HG03460 (cell line): Measurements from ENCODE around the gene C11orf16.
"Not testable (repeated sequence)": the region's sequence is repeated elsewhere in the genome, so short reads cannot be mapped to it uniquely, and the experiment has no call there.

ENCODE experiments used
- ATAC-seq: cut with Tn5 transposase; IDR thresholded peaks from one replicate; pipeline ENCODE4 v1.9.1; 2021; ENCODE audit not compliant: unreplicated experiment

The C11orf16 gene

GRCh38 chr11:8937159-8937558, 4.4 kb upstream of the C11orf16 start:
- no peak for ATAC-seq

- not testable (repeated sequence) for ATAC-seq
Measured at GRCh38 chr11:8935789-8936188, 3.0 kb upstream of the C11orf16 start.

DNA sequence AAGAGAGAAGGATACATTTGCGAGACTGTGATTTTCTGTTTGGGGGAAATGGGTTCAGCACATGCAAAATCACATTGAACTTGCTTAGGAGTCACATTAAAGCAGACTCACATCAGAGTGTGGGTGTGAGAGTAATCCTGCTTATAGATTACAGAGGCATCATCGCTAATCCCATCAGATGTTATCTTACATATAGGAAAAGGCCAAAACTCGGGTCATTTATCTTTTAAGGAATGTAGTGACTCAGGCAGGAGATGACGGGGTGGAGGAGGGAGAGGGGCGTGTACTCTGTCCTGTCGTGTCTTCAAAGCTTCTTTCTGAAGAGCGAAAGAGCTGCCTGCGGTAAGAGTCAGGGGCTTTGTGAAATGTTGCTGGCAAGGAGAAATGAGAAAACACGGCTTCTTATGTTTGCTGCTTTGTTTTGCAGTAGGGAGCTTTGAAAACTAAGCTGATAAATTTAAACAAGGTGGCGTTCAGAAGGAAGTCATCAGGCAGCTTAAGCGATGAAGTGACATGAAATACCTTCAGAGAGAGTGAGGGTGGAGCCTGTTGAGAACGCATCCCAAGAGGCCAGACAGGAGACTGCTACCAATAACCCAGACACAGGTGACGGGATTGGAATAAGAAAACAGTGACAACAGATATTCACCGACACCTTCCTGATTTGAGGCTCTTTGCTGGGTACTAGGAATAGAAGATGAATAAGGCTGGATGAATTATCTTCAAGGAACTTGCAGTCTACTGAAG, 2.2 kb upstream of the C11orf16 start:
- ATAC-seq: no peak

GRCh38 chr11:8933931-8934330, 1.2 kb upstream of the C11orf16 start:
- ATAC-seq: no peak

- no peak for ATAC-seq
Measured at GRCh38 chr11:8930456-8931175, 2.1 kb downstream of the C11orf16 start.

DNA sequence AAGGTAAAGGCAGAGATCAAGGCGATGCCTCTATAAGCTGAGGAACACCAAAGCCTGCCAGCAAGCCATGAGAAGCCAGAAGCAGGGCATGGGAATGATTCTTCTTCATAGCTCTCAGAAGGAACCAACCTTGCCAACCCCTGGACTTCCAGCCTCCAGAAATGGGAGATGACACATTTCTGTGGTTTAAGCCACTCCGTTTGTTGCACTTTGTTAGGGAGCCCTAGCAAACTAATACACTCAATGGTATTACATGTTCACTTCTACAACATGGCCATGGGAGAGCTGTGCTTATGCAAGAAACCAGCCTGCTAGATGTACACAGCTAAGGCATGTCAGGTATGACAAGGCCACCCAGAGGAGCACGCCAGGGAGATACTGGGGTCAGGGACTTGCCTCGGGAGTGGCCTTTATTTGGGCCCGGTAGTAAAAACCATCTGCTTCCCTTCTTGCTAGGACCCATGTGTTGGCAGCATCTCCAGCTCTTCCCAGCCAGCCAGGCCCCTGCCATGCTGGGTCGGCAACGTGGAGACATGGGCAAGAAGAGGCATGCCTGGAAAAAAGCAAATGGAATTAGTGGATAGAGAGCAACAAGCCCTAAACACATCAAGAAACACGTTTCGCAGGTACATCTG, 3.6 kb downstream of the C11orf16 start:
- ATAC-seq: no peak

GRCh38 chr11:8928205-8928604, 4.5 kb downstream of the C11orf16 start:
- ATAC-seq: no peak

- no peak for ATAC-seq
Measured at GRCh38 chr11:8927233-8927632, 5.5 kb downstream of the C11orf16 start.

DNA sequence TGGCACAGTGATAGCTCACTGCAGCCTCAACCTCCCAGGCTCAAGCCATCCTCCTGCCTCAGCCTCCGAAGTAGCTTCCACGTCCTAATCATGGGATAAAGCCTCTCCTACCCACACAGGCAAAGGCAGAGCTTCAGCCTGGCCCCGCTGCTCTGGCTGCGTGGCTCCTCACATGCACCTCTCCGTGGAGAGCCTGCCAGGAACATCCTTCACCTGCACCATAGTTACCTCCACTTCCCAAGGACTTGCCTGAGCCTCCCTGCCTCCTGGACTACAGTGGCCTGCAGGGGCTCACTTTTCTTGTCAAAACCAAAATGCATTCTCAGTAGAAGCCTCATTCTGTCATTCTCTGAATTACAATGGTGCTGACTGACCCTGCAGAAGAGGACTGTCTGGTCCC, 6.5 kb downstream of the C11orf16 start:
- no peak for ATAC-seq

GRCh38 chr11:8925711-8926110, 7.0 kb downstream of the C11orf16 start:
- ATAC-seq: no peak

DNA sequence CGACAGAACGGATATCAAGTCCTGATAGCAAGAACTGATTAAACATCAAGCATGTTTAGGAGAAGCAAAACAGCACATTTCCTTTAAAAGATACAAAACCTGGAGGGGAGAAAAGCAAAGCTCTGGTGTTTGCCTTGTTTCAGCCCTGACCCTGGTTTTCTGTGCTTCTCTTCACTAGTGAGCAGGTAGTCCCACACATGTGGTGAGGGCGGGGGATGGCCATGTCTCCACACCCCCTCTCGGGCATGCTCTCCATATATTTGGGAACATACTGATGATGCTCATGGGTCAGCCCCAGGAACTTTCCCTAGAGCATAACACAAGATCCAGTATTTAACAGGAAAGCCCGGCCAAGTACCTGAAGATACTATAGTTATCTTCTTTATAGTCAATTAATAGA, 10.1 kb downstream of the C11orf16 start:
- ATAC-seq: no peak

DNA sequence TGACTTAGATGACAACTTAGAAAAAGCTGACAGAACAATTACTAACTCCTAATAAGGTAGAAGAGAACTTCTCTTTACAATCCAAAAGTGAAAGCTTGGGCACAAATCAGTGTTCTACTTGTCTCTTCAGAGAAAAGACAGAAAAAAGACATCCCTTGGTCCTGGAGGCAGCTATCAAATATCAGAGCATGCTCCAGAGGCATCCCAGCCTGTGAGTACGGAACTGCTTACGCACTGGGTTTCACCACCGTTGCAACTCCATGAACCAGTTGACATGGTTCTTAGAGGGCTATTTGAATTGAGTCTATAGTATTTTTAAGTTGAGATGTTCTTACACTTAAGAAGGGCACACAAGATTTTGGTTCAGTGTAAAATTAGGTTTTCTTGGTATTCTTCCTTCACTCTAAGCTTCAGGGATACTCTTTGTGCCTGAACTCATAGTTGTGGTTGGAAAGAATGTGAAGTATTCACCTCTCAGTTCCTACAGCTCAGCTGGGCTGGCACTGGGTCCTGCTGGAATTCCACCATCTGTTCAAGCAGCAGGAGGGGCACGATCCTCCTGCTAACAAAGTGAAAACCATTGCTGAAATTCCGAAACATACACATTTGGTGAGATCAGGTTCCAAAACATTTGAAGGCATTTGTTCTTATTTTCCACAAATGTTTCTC, 15.5 kb downstream of the C11orf16 start:
- no peak for ATAC-seq

DNA sequence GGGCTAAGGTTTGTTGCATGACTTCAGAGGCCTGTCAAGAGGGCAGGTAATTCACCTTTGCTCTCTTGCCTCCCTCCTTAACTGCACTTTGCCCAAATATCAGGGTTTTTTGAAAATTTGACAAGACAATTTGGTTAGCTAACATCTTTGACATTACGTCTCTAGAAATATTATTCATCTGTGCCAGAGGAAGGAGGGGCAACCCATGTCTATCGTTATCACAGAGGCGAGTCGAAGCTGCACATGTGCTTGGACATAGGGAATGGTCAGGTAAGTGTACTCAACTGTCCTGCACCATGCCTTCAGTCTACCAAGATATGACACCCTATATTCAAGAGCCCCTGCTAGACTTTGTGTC, 18.1 kb downstream of the C11orf16 start:
- ATAC-seq: no peak

- no peak for ATAC-seq
Measured at GRCh38 chr11:8913961-8914660, 18.6 kb downstream of the C11orf16 start.

DNA sequence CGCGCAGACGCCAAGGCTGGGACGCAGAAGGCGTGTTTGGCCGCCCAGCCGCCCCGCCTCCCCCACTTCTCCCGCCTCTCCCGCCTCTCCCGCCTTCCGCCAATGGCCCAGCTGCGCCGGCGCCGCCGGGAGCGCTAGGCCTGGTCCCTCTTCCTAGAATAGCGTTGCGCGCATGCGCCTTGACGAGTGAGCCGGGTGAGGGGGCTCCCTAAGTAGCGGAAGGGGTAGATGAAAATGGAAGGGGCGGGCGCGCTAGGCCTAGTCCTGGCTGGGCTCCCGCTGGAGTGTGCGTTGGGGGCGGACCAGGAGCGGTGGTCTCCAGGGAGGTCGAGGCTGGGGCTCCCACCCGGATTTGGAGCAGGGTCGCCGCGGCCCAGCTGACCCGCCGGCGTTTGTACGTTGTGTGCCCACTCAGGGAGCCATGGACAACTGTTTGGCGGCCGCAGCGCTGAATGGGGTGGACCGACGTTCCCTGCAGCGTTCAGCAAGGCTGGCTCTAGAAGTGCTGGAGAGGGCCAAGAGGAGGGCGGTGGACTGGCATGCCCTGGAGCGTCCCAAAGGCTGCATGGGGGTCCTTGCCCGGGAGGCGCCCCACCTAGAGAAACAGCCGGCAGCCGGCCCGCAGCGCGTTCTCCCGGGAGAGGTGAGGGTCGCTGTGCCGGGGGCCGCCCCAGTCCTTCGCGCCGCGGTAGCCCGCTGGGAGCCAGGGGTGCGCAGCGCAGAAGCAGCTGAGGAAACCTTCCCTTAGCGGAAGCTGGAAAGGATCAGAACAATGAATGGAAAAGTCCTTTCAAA, 21.5 kb downstream of the C11orf16 start, which contains the start of gene AKIP1:
Gene AKIP1, plus strand, starts transcription at position 161 of the 795 bp plus-strand sequence. Its CDS starts 261 bp downstream, at position 422.
- ATAC-seq: peak; percentile 72

DNA sequence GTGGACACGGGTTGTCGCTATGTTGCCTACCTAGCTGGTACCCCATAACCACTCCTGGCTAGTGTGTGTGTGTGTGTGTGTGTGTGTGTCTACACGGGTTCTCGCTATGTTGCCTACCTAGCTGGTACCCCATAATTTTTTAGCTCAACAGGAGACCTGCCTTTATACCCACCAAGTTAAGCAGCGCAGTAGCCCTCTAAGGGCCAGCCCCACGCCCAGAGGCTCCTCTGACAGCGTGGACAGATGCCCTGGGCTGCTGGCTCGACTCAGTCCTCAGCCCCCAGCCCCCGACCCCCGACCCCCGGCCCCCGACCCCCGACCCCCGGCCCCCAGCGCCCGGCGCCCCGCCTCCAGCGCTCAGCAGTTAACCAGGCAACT, 22.1 kb downstream of the C11orf16 start:
- peak; percentile 9 for ATAC-seq

DNA sequence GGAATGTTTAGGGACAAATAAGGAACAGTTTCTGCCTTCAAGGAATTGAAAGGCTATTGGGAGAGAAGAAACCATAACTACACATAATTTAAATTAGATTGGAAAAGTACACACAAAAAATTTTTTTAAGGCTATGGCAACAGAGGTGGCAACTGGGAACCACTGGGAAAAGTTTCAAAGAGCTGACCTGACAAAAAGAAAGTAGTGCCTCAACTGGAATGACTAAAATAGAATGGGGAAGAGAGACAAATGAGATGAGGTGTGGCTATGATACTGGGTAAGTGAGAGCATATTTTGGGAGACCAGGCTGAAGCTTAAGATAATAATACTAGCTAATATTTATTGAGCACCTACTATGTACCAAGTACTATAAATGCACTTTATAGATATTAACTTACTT, 24.6 kb downstream of the C11orf16 start:
- ATAC-seq: no peak

- no peak for ATAC-seq
Measured at GRCh38 chr11:8907116-8907515, 25.6 kb downstream of the C11orf16 start.

- no peak for ATAC-seq
Measured at GRCh38 chr11:8905528-8906165, 27.1 kb downstream of the C11orf16 start.
